GM12873 (cell line): ENCODE data around the gene CRACR2B.

Experiments
- TF ChIP-seq, protein P1 (sequence below): IDR thresholded peaks from 2 replicates; pipeline ENCODE4 v1.5.1; 2012; ENCODE audit warnings: low read depth, mild to moderate bottlenecking, moderate library complexity, low read length, control low read depth; ENCODE audit not compliant: insufficient read depth; ENCODE audit errors: missing control alignments

The CRACR2B gene

DNA sequence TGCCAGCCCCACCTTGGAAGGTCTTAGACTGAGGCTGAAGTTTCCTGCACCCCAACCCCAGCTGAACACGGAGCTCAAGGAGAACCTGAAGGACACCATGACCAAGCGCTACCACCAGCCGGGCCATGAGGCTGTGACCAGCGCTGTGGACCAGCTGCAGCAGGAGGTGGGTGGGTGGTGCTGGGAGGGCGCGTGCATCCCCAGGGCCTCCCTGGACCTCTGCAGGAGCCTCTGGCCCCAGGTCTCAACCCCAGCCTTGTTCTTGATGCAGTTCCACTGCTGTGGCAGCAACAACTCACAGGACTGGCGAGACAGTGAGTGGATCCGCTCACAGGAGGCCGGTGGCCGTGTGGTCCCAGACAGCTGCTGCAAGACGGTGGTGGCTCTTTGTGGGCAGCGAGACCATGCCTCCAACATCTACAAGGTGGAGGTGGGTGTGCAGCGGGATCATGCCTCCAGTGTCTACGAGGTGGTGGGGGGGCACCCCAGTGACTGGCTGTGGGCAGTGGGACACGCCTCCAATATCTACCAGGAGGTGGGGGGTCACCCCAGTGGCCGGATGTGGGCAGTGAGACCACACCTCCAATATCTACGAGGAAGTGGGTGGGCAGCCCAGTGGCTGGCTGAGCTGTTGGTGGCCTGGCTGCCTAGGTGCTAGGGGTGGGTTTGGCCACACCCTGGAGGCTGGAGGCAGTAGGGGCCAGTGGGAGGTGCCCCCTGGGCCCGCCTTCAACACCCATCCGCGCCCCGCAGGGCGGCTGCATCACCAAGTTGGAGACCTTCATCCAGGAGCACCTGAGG is 9.7 kb downstream of the CRACR2B start:
- TF ChIP-seq, protein P1, sequence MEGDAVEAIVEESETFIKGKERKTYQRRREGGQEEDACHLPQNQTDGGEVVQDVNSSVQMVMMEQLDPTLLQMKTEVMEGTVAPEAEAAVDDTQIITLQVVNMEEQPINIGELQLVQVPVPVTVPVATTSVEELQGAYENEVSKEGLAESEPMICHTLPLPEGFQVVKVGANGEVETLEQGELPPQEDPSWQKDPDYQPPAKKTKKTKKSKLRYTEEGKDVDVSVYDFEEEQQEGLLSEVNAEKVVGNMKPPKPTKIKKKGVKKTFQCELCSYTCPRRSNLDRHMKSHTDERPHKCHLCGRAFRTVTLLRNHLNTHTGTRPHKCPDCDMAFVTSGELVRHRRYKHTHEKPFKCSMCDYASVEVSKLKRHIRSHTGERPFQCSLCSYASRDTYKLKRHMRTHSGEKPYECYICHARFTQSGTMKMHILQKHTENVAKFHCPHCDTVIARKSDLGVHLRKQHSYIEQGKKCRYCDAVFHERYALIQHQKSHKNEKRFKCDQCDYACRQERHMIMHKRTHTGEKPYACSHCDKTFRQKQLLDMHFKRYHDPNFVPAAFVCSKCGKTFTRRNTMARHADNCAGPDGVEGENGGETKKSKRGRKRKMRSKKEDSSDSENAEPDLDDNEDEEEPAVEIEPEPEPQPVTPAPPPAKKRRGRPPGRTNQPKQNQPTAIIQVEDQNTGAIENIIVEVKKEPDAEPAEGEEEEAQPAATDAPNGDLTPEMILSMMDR: no peak

DNA sequence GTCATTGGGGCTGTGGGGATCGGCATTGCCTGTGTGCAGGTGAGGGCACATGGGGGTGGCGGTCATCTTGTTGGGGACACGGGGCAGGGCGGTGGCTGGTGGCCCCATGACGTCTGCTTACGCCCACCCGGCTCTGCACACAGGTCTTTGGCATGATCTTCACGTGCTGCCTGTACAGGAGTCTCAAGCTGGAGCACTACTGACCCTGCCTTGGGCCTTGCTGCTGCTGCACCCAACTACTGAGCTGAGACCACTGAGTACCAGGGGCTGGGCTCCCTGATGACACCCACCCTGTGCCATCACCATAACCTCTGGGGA is 10.2 kb downstream of the CRACR2B start:
- TF ChIP-seq, protein P1: no peak

DNA sequence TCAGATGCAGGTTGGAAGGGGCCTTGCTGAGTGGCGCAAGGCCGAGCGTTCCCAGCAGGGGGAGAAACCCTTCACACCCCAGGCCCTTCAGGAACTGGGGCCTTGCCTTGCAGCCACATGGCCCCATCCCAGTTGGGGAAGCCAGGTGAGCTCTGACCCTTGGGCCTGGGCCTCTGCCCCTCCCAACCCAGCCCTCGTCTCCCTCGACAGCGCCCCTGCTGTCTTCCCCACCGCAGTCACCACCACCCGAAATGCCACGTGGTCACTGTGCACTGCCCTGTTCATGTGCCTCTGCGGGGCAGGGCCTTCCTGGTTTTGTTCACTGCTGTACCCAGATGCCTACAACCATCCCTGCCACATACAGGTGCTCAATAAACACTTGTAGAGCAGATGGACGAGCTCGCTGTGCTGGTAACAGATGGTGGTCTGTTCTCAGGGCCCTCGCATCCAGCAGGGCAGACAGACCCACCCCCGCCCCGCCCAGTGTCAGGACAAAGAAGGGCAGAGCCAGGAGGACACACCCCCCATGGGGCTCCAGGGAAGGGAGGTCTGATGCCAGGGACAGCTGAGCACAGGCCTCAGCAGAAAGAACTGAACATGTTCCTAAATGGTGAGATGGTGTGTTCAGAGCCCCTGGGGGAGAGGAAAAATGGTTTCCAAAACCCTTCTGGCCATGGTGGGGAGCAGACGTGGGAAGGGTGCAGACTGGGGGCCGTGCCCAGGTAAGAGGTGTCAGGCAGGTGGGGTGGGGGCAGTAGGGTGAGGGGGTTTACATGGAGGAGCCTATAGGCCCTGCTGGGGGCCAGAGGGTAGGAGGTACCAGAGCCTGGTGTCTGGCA is 10.9 kb downstream of the CRACR2B start:
- TF ChIP-seq, protein P1: peak; percentile 32

DNA sequence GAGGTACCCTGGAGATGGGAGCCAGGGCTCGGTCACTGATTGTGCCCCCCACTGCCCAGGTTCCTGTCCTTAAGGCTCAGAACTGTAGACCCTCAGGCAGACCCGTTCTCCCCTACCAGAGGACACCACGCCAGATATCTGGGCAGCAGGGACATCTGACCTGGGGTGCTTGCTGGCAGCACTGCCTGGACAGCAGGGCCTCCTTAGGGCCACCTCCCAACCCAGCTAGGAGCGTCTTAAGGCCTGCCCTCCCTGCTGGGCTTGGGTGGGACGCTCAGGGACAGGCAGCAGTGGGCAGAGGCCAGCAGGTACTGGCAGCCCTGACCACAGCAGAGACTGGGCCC is 11.5 kb downstream of the CRACR2B start:
- TF ChIP-seq, protein P1: no peak

DNA sequence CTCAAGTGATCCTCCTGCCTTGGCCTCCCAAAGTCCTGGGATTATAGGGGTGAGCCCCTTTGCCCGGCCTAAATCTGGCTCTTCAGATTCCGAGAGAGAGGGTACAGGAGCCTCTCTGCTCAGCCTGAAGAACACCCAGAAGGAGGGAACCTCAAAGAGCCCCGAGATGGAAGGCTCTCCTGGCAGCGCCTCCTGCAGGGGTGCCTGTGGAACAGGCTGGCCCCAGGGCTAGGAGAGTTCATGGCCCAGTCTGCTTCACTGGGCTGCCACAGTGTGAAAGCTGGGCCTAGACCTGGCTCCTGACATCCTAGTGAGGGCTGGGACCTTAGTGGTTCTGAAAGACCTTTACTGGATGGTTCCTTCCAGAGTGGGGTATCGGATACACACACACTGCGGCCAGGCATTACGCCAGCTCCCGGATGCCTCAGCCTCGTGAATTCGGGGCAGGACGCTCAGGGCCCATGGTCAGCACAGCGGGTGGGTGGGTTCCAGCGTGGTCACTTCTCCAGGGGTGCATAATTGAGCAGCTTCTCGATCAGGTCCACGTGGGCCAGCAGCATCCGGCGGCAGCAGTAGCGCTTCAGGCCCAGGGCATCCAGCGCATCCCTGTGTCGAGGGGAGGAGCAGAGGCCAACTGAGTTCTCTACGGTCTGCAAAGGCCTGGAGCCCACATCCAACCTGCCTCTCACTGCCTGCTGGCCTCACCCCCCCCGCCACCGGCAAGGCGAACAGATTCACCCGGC is 12.3 kb downstream of the CRACR2B start:
- TF ChIP-seq, protein P1: peak; percentile 47

DNA sequence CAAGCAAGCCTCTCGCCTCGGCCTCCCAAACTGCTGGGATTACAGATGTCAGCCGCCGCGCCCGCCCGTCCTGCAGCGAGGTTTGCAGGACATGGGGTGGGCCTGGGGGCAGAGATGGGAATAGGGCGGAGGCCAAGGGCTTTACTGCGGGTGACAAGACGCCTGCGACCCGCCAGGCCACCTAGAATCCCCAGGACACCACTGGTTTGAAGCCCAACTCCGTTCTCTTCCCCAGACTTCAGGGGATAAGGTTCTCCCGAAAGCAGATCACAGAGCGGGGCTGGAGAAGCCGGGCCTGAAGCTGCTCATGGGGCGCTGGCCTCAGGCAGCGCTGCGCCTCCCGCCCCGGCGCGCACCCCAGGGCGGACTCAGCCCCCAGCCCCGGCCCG is 14.3 kb downstream of the CRACR2B start:
- TF ChIP-seq, protein P1: no peak

DNA sequence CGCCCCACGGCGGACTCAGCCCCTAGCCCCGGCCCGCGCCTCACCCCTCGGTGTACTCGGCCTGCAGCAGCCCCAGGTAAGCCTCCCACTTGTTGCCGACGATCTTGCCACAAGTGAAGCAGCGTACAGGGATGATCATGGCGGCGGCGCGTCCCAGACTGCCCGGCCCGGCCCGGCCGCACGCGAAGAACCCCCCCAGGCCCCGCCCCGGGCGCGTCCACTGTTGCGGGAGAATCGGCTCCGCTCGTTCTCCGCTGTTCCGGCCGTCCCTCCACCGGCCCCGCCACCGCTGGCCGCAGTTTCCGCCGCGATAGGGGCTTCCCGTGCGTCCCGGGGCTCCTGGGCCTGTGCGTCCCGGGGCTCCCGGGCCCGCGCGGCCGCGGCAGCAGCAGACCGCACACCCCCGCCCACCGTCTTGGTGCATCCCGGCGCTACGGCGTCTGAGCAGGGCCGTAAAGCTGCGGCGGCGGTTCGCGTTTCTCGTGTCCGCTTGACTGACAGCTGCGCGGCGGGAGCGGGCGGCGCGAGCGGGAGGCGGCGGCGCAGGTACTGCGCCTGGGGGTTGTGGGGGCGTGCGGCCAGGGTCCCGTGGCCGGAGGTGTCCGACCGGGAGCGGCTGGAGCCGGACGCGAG is 14.8 kb downstream of the CRACR2B start, which contains the start of the genes POLR2L and TSPAN4:
Gene POLR2L, minus strand, starts transcription at position 160 of the 633 bp plus-strand sequence. Its CDS starts 21 bp downstream, at position 139.
Gene TSPAN4, plus strand, starts transcription at position 483 of the 633 bp plus-strand sequence. CDS start 7,453 bp downstream, outside the sequence.
- TF ChIP-seq, protein P1: no peak
